ENCODE results near the gene PTPN5.

Gene PTPN5

DNA sequence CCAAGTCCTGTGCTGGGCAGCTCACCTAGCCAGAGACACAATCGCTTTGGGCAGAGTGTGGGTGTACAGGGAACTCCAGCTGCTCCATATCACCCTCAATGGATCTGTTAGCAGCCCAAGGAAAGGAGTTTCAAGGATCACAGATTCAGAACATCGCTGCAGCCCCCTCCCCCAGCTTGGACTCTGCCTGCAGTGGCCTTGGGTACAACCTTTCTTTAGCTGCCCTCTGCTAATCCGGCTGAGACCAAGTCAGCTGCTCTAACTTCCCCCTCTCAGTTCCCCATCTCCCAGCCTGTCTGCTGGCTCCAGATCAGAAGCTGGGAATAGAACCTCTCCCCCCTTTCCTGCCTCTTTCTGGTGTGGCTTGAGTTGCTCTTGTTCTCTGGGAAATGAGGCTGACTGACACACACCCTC is 91.7 kb downstream of the PTPN5 start:
- Histone ChIP-seq H3K27ac (peak overlapping the region in 1 of 2 donors; percentile 68), H3K9me3 (no peaks in the 10 kb centered on the region), H3K36me3 (peaks cover 0 to 19% (median 18%) of the 10 kb centered on the region in 3 donors), H3K4me1 (peaks cover 0 to 32% (median 6%) of the 10 kb centered on the region in 4 donors), H3K27me3 (no peaks in the 10 kb centered on the region), H3K4me3 (peak overlapping the region; percentile 83)
- intact Hi-C loops (cut with DNase I; ENCODE audit: low total_unique reads) = no loop called here
- peak; percentile 59 to 74 for DNase-seq
- TF ChIP-seq, protein P1, sequence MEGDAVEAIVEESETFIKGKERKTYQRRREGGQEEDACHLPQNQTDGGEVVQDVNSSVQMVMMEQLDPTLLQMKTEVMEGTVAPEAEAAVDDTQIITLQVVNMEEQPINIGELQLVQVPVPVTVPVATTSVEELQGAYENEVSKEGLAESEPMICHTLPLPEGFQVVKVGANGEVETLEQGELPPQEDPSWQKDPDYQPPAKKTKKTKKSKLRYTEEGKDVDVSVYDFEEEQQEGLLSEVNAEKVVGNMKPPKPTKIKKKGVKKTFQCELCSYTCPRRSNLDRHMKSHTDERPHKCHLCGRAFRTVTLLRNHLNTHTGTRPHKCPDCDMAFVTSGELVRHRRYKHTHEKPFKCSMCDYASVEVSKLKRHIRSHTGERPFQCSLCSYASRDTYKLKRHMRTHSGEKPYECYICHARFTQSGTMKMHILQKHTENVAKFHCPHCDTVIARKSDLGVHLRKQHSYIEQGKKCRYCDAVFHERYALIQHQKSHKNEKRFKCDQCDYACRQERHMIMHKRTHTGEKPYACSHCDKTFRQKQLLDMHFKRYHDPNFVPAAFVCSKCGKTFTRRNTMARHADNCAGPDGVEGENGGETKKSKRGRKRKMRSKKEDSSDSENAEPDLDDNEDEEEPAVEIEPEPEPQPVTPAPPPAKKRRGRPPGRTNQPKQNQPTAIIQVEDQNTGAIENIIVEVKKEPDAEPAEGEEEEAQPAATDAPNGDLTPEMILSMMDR (IDR thresholded peaks at IDR 0.05) = no peak

- H3K27me3 ChIP-seq = no peaks in the 10 kb centered on the region
- H3K4me3 ChIP-seq = peak overlapping the region; percentile 83
- H3K9me3 ChIP-seq = no peaks in the 10 kb centered on the region
- intact Hi-C loops (cut with DNase I; ENCODE audit: low total_unique reads) = no loop called here
- peaks cover 0 to 29% (median 6%) of the 10 kb centered on the region in 4 donors for H3K4me1 ChIP-seq
- TF ChIP-seq, protein P1 (IDR thresholded peaks at IDR 0.05) = no peak
- peaks cover 0 to 19% (median 18%) of the 10 kb centered on the region in 3 donors for H3K36me3 ChIP-seq
- peak overlapping the region; percentile 68 to 78 for H3K27ac ChIP-seq
- no peak for DNase-seq
These were observed 92.4 kb downstream of the PTPN5 start for GRCh38 chr11:18699269-18699596.

- Histone ChIP-seq H3K4me3 (peak within 1 kb of the TSS; percentile 83), H3K4me1 (peaks cover 0 to 29% (median 6%) of the 10 kb centered on the region in 4 donors), H3K9me3 (no peaks in the 10 kb centered on the region), H3K27ac (peak within 1 kb of the TSS; percentile 68 to 78), H3K36me3 (peaks cover 0 to 19% (median 18%) of the 10 kb centered on the region in 3 donors), H3K27me3 (no peaks in the 10 kb centered on the region)
- TF ChIP-seq, protein P1 (IDR thresholded peaks at IDR 0.05) = no peak
- DNase-seq = peak; percentile 94 to 96
- intact Hi-C loops (cut with DNase I; ENCODE audit: low total_unique reads) = no loop called here
These were observed 93.0 kb downstream of the PTPN5 start, which contains the start of gene TMEM86A for GRCh38 chr11:18698341-18699268. TSS of gene TMEM86A (plus strand) at chr11:18698779. CDS start at chr11:18698887, 108 bp downstream.

DNA sequence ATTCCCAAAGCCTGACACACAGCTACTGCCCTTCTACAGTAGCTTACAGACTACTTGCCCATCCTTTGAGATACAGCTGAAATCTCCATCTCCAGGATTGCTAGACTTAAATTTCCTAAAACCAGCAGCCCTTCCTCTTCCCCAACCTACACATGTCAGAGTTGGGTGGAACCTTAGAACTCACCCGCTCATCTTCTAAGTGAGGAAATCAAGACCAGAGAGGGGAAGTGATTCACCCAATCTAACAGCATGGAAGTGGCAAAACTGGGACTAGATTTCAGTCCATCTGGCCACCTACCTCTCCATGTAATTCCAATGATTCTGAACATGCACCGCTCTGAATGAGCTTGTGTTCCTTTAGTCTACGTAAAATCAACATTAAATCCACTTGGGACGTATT is 94.0 kb downstream of the PTPN5 start:
- Histone ChIP-seq H3K27ac (peak overlapping the region in 1 of 2 donors; percentile 78), H3K9me3 (no peaks in the 10 kb centered on the region), H3K36me3 (peaks cover 0 to 15% (median 12%) of the 10 kb centered on the region in 3 donors), H3K4me3 (no peak overlapping the region), H3K4me1 (peaks cover 0 to 29% (median 6%) of the 10 kb centered on the region in 4 donors), H3K27me3 (no peaks in the 10 kb centered on the region)
- TF ChIP-seq, protein P1 (IDR thresholded peaks at IDR 0.05) = no peak
- no peak for DNase-seq
- intact Hi-C loops (cut with DNase I; ENCODE audit: low total_unique reads) = no loop called here

GRCh38 chr11:18696638-18697225 is 94.9 kb downstream of the PTPN5 start:
- H3K36me3 ChIP-seq = peaks cover 0 to 7% (median 4%) of the 10 kb centered on the region in 3 donors
- intact Hi-C loops (cut with DNase I; ENCODE audit: low total_unique reads) = no loop called here
- H3K9me3 ChIP-seq = no peaks in the 10 kb centered on the region
- TF ChIP-seq, protein P1 (IDR thresholded peaks at IDR 0.05) = no peak
- no peak overlapping the region for H3K27ac ChIP-seq
- H3K27me3 ChIP-seq = no peaks in the 10 kb centered on the region
- H3K4me1 ChIP-seq = peaks cover 0 to 29% (median 6%) of the 10 kb centered on the region in 4 donors
- DNase-seq = no peak
- no peak overlapping the region for H3K4me3 ChIP-seq

All from tibial artery (tissue), 4 donors.